ENCODE measurements around the gene IRAG1.

GRCh38 chr11:10725114-10725906, 31.8 kb upstream of the IRAG1 start:
- TF ChIP-seq CTCF (conservative IDR thresholded peaks at IDR 0.05; ENCODE audit: low read length): no peak
- TF ChIP-seq EZH2phosphoT487 (IDR thresholded peaks at IDR 0.05; ENCODE audit: borderline replicate concordance, low read depth, low read length): no peak

Measured in OCI-LY7 (cell line).